HG03432 (cell line): ENCODE results near the gene PNKP.

Source experiments
- ATAC-seq: cut with Tn5 transposase; IDR thresholded peaks from one replicate; pipeline ENCODE4 v1.9.1; 2021; ENCODE audit warnings: mild to moderate bottlenecking, moderate library complexity; ENCODE audit not compliant: unreplicated experiment

Gene PNKP

DNA sequence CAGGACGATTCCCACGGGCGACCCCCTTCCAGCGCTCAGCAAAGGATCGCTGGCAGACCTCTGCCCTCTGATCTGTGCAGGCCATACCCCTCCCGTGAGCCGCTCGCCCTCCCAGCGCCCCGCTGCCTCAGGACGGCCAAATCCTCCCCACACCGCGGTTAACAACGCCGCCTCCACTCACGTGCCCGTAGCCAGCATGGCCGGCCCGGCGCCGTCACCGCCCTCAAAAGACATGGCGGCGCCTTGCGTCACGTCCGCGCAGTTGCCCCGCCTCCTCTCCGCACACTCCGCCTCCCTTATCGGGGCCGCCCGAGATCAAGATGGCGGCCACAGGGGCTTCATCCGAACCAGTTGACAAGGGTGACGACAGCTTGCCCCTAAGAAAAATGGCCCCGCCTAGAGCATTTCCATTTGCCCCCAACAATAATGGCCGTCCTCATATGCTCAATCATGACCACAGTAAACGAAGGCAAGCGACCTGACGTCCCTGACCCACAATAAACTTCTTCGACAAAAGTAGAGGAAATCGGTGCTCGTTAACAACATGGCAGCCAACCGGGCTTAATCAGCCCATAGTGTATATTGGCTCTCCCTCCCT lies 9.1 kb upstream of the PNKP start:
- ATAC-seq, result peak; percentile 50

- ATAC-seq, result no peak
These were observed 8.6 kb upstream of the PNKP start for GRCh38 chr19:49875857-49876421.

DNA sequence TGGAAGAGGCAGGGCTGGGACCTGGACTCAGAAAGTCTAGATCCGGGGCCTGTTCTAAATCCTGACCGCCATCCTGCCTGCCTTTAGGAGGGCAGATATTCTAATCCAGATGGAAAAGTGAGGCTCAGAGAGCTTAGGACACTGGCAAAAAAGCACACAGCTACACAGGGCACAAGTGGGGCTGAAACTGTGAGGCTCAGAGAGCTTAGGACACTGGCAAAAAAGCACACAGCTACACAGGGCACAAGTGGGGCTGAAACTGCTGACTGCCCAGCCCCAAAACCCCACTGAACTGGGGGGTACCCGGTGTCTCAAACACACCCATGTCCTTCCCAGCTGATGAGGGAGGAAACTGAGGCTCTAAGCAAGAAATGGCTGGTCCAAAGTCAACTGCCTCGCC lies 7.8 kb upstream of the PNKP start:
- ATAC-seq, result no peak

DNA sequence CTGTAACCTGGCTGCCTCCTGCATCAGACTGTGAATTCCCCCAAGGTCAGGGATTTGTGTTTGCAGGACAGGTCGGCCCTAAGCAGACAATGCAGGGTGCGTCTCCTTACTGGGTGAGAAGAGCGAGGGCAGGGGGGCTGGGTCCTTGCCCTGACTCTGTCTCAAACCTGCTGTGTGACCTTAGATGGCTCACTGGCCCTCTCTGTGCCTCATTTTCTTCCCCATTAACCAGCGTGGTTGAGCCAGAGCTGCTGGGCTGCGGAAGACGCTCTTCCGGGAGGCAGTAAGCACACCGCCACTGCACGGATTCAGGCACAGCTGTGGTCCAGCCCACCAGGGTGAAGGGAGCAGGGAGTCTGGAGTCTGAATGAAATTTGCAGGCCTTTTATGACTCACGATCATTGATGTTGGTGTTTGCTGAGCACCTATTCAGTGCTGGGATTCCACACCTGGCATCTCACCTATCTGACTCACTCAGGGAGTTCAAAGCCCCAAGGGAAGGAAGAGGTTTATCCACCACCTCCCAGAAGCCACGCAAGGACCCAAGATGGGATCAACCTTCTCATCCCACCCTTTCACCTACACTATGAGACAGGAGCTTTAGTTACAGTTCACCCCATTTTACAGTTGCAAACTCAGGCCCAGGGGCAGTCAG lies 7.3 kb upstream of the PNKP start:
- ATAC-seq, result no peak

GRCh38 chr19:49873834-49874233 lies 6.5 kb upstream of the PNKP start:
- no peak for ATAC-seq

- ATAC-seq, result no peak
These were observed 5.7 kb upstream of the PNKP start for GRCh38 chr19:49873129-49873521.

- no peak for ATAC-seq
These were observed 5.1 kb upstream of the PNKP start for GRCh38 chr19:49872245-49873128.

DNA sequence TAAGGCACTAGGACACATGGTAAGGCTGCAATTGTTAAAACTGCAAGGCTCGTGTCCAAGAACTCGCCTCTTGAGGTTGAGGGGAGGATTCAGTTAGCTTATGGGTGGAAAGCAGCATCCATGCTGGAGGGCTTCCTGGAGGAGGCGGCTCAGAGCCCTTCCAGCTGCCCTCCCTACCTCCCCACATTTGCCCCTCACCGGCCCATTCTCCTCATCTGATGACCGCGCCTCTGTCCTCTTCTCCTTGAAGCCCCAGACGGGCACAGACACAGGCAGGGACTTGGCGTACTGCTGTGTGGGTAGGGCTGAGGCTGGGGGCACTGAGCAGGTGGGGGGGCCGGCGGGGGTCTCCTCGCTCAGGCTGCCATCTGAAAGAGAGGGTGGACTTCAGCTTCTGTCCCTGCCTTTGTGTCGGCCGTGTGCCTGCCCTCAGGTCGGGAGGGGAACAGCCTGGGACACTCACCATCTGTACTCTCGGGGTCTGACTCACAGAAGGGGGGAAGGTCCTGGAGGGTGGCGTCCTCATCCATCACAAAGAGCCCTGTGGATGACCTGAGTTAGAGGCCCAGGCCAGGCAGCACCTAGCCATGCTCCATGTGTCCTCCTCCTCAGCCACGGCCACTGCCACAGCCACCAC lies 4.1 kb upstream of the PNKP start:
- ATAC-seq, result no peak

DNA sequence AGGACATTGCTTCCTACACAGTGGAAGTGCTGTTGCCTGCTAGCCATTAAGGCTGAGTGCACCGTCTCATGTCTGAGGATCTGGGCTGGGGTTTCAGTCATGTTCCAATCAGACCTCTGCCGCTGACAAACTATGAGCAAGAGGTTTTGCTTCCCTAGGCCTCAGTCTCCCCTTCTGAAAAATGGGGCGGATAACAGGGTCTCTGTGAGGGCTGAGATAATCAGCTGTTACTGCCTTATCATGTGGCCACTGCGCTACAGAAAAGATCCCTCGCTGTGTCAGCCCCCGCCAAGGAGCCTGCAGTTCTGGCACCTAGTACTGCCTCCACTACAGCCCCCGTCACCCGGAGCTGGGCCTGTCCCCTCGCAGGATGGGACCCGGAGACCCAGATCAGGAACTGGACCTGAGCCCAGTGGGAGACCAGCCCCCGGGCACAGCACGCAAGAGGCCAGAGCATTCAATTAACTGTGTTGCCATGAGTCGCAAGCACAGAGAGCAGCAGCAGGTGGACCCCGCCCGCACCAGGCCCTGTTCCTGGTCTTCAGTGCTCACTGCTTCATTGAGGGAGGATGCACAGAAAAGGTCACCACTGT lies 3.0 kb upstream of the PNKP start:
- ATAC-seq, result no peak

- peak; percentile 64 for ATAC-seq
These were observed 2.3 kb upstream of the PNKP start for GRCh38 chr19:49869484-49870308.

DNA sequence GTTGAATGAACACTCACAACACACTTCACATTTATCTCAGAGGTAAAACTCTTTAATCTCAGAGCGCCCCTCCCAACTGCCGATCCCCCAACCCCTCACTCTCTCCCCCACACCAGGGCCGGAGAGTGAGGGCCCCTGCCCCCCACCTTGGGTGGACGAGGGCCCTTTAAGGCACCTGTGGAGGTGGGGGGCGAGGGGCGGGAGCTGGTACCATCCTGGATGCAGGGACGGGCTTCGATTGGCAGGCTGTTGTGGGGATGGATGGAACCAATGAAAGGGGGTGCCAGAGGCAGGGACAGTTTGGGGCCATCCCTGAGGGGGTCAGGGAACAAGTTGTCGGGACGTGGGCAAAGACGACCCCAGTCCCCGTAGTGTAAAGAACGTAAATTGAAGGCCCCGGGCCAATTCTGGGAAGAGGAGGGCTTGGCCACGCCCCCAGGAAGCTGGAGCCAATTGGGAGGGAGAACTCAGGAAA lies 1.7 kb upstream of the PNKP start:
- peak; percentile 9 for ATAC-seq

DNA sequence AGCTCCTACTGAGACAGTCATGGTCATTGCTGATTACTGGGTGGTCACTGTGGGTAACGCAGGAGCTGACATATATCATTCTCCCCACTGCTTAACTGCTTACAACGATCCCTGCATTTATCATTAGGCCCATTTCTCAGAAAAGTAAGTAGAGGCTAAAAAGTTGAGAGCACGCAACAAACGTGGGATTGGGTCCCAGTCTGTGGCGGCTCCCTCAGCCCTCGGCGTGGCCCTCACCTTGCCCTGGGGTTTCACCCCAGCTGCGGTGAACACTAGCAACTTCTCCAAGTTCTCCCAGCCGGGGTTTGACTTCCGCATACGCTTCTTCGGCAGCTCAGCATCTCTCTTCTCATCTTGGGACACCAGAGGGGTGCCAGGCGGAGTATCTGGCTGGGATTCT lies 2.5 kb downstream of the PNKP start:
- ATAC-seq, result no peak

- ATAC-seq, result no peak
These were observed 3.4 kb downstream of the PNKP start for GRCh38 chr19:49863935-49864320.

DNA sequence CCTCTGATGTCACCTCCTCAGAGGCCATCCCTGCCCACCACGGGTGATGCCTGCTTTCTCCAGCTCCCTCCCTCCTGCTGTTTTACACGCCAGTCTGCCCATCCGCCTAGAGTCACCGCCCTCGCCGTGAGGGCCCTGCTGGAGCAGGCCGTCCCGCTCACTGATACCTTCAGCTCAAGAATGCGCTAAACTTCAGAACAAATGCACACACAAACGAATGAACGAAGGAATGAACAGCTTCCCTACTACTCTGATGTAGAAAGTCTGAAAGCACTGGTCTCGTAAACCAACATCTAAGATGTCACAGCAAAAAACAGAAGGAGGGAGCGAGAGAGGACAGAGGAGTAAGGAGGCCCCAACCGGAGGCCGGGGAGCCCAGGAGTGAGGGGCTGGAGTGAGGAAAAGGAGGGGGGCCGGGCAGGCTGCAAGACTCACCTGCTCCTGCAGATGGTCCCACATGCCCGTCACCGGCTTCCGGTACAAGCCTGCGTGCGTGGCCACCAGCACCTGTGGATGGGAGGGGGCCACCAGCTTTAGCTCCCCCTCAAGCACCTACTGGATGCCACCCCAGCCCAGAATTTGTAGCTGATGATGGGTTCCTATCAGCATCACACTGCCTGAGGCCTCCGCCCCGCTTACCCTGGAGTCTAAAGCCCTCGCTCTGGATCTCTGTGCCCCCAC lies 4.0 kb downstream of the PNKP start:
- ATAC-seq, result no peak

- no peak for ATAC-seq
These were observed 4.8 kb downstream of the PNKP start for GRCh38 chr19:49862391-49863253.

DNA sequence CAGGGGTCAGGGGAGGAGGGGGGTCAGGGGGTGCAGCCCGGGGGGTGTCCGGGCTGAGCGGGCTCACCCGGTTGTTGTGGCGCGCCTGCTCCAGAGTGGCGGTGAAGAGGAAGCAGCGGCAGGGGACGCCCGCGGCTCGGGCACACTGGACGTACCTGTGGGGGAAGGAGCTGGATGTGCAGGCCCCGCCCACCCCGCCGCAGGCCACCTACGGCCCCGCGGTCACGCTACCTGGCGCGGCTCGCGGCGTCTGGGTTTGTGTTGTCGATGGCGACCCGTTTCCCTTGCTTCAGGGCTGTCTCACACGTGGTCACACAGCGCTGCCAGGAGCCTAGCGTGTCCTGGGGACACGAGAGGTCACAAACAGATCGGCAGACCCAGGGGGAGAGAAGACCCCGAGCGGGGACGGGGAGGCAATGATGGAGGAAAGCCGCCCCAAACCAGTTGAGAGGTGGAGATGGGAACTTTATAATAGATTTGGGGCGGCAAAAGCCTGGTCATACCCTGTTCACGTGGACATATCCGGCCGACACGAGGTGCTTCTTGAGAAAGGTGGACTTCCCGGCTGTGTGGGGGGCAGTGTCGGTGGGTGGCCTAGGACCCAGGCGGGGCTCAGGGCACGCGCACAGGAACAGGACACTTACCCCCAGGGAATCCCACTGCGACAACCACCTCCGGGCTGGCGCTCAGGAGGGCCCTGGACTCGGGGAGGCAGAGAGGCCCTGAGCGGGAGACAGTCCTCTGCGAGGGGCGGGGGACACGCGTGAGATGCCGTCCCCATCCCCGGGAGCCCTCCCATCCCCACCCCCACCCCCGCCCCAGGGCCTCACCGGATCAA lies 5.6 kb downstream of the PNKP start:
- ATAC-seq, result no peak

- ATAC-seq, result no peak
These were observed 6.3 kb downstream of the PNKP start for GRCh38 chr19:49861107-49861506.
